Caki2 (cell line): ENCODE data around the gene LKAAEAR1. TPM values are rescaled to one million over a fixed set of nuclear protein-coding genes. Genes with fewer than 3 reads are reported as not detected.

Experiments used
- DNase-seq: peaks from one replicate; pipeline ENCODE4 v3.0.0-alpha.2; 2015; ENCODE audit warnings: low read depth
- in situ Hi-C: cut with HindIII; loops from 2 replicates; pipeline ENCODE4 v1.10.0; 2016; ENCODE audit warnings: low sequenced_read_pairs, low pct_unique_long_range_greater_than_20kb, mixed read lengths
- total RNA-seq: library from RNA; depleted of rRNA; stranded (reverse); fragments of >200 nt; shearing (Covaris generic); gene quantifications from 2 replicates; pipeline ENCODE4 v1.2.3, GENCODE V29; 2014; ENCODE audit warnings: low replicate concordance; rRNA removed

Gene LKAAEAR1
- total RNA-seq, 1 experiment from 2014 or later = 14.4 TPM

- DNase-seq = no peak
- in situ Hi-C loops = no loop called here
These were observed 48.3 kb downstream of the LKAAEAR1 start, which contains the start of gene C20orf204 for GRCh38 chr20:64035933-64036345. TSS of gene C20orf204 (plus strand) at chr20:64036182. CDS start at chr20:64036324, 142 bp downstream.

GRCh38 chr20:64035066-64035932 lies 48.9 kb downstream of the LKAAEAR1 start:
- DNase-seq = no peak
- in situ Hi-C loops = no loop called here

- in situ Hi-C loops = no loop called here
- DNase-seq = no peak
These were observed 50.2 kb downstream of the LKAAEAR1 start for GRCh38 chr20:64033981-64034493.

Other genes with a start within 250 kb of the LKAAEAR1 start
- gene ABHD16B, start 222.9 kb downstream of the LKAAEAR1 start, total RNA-seq = not detected in 2 replicates
- 189 TPM in 2 replicates for gene TPD52L2, start 219.1 kb downstream of the LKAAEAR1 start, total RNA-seq
- 60.9 and 69.2 TPM in 2 replicates for gene DNAJC5, start 189.3 kb downstream of the LKAAEAR1 start, total RNA-seq
- gene UCKL1, start 128.0 kb downstream of the LKAAEAR1 start, total RNA-seq = 31.0 and 46.9 TPM in 2 replicates
- gene ZNF512B, start 114.5 kb downstream of the LKAAEAR1 start, total RNA-seq = 5.8 and 6.6 TPM in 2 replicates
- gene SAMD10, start 104.8 kb downstream of the LKAAEAR1 start, total RNA-seq = 0.95 and 1.2 TPM in 2 replicates
- gene PRPF6, start 103.3 kb downstream of the LKAAEAR1 start, total RNA-seq = 126 and 130 TPM in 2 replicates
- 1.6 TPM in 1 of 2 replicates, not detected in the other for gene C20orf204, start 48.2 kb downstream of the LKAAEAR1 start, total RNA-seq
- 0.37 TPM in 1 of 2 replicates, not detected in the other for gene SOX18, start 34.8 kb downstream of the LKAAEAR1 start, total RNA-seq
- 62.0 and 90.0 TPM in 2 replicates for gene TCEA2, start 21.2 kb downstream of the LKAAEAR1 start, total RNA-seq
- gene RGS19, start 4.9 kb downstream of the LKAAEAR1 start, total RNA-seq = 35.7 and 47.6 TPM in 2 replicates
- 0.38 and 0.84 TPM in 2 replicates for gene OPRL1, start 4.3 kb downstream of the LKAAEAR1 start, total RNA-seq
- not detected in 2 replicates for gene NPBWR2, start 23.2 kb upstream of the LKAAEAR1 start, total RNA-seq
- gene MYT1, start 80.1 kb upstream of the LKAAEAR1 start, total RNA-seq = not detected in 2 replicates
- 21.2 and 55.1 TPM in 2 replicates for gene PCMTD2, start 171.3 kb upstream of the LKAAEAR1 start, total RNA-seq